ENCODE data around the gene TRIM69.

DNA sequence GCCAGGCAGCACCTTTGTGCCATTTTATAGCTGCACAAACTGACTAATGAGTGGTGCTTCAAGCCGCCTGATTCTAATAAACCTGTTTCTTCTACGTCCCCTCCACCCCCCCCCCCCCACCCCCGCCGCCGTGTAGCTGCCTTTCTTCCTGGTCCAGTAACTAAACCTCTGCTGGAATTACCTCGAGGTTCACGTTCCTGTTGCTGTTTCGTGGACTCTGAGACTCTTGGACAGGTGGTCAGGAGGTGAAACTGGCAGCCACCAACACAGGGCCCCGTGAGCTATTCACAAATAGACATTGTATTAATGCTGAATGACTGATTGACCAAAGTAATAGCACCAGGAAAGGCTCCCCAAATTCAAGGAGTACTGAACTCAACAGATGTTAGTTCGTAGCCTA is 73.9 kb downstream of the TRIM69 start:
- TF ChIP-seq, protein P1, sequence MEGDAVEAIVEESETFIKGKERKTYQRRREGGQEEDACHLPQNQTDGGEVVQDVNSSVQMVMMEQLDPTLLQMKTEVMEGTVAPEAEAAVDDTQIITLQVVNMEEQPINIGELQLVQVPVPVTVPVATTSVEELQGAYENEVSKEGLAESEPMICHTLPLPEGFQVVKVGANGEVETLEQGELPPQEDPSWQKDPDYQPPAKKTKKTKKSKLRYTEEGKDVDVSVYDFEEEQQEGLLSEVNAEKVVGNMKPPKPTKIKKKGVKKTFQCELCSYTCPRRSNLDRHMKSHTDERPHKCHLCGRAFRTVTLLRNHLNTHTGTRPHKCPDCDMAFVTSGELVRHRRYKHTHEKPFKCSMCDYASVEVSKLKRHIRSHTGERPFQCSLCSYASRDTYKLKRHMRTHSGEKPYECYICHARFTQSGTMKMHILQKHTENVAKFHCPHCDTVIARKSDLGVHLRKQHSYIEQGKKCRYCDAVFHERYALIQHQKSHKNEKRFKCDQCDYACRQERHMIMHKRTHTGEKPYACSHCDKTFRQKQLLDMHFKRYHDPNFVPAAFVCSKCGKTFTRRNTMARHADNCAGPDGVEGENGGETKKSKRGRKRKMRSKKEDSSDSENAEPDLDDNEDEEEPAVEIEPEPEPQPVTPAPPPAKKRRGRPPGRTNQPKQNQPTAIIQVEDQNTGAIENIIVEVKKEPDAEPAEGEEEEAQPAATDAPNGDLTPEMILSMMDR (conservative IDR thresholded peaks at IDR 0.05; ENCODE audit: low read depth, low read length), result no peak
- no peak for TF ChIP-seq EZH2 (IDR thresholded peaks at IDR 0.05; ENCODE audit: borderline replicate concordance, low read depth, low read length, poor library complexity, severe bottlenecking)
